IMR-90 (cell line): ENCODE data around the gene REPS2. TPM values are rescaled to one million over a fixed set of nuclear protein-coding genes. Genes with fewer than 3 reads are reported as not detected.

Experiments
- ATAC-seq: fragments of 200-7000 bp; cut with Tn5 transposase; 2 replicates; pipeline ENCODE4 v1.9.1; 2020; ENCODE audit warnings: low read depth, mild to moderate bottlenecking, moderate library complexity
- BruUV-seq: library from RNA; stranded (reverse); fragments of 400-500 nt; replicated peaks from 2 replicates; lab custom pipeline; 2021; lab: Mats Ljungman, UMichigan
- CTCF ChIA-PET: fragments of 300-600 bp; formaldehyde crosslinking; extraction: SDS; loops from one replicate; lab custom pipeline; 2021; ENCODE audit warnings: antibody characterized with exemption; lab: Yijun Ruan, JAX
- POLR2A ChIA-PET: fragments of 300-600 bp; sonication (Branson Sonifier 250); formaldehyde crosslinking; loops from one replicate; lab custom pipeline; 2022; ENCODE audit warnings: antibody characterized with exemption; ENCODE audit not compliant: unreplicated experiment; lab: Charles Lee
- DNase-seq: peaks from one replicate; pipeline ENCODE4 v3.0.0; 2013
- H2AFZ ChIP-seq: replicated peaks from 2 replicates; pipeline ENCODE3; 2013; ENCODE audit warnings: low read length, mild to moderate bottlenecking; ENCODE audit not compliant: poor library complexity
- H2AK5ac ChIP-seq: 2 replicates; pipeline ENCODE4 v1.6.1; 2013; ENCODE audit warnings: low read depth, low read length, inconsistent platforms
- H2AK9ac ChIP-seq: replicated peaks from 2 replicates; pipeline ENCODE3; 2013; ENCODE audit warnings: mild to moderate bottlenecking, low read depth, low read length, moderate library complexity; ENCODE audit not compliant: poor library complexity
- H2BK120ac ChIP-seq: 2 replicates; pipeline ENCODE4 v1.6.1; 2013; ENCODE audit warnings: low read depth, low read length, inconsistent platforms
- H2BK15ac ChIP-seq: 3 replicates; pipeline ENCODE4 v1.6.1; 2013; ENCODE audit warnings: low read depth, low read length, inconsistent platforms
- H2BK20ac ChIP-seq: 2 replicates; pipeline ENCODE4 v1.6.1; 2013; ENCODE audit warnings: low read depth, mild to moderate bottlenecking, inconsistent platforms, low read length, moderate library complexity
- H2BK5ac ChIP-seq: 2 replicates; pipeline ENCODE4 v1.6.1; 2013; ENCODE audit warnings: mild to moderate bottlenecking, low read depth, low read length, inconsistent platforms; ENCODE audit not compliant: poor library complexity, severe bottlenecking
- H3K14ac ChIP-seq: replicated peaks from 2 replicates; pipeline ENCODE4 v1.6.1; 2013; ENCODE audit warnings: low read depth, low read length, inconsistent platforms
- H3K18ac ChIP-seq: 2 replicates; pipeline ENCODE4 v1.6.1; 2013; ENCODE audit warnings: low read depth, low read length, control low read depth
- H3K23ac ChIP-seq: 2 replicates; pipeline ENCODE4 v1.6.1; 2013; ENCODE audit warnings: low read depth, low read length, inconsistent platforms
- H3K27ac ChIP-seq: 2 replicates; pipeline ENCODE4 v1.5.1; 2013; ENCODE audit warnings: mild to moderate bottlenecking, control low read depth, low read length; ENCODE audit not compliant: insufficient read depth
- H3K27me3 ChIP-seq: 2 replicates; pipeline ENCODE4 v1.6.1; 2013; ENCODE audit warnings: low read length; ENCODE audit not compliant: control insufficient read depth, insufficient read depth
- H3K36me3 ChIP-seq: 2 replicates; pipeline ENCODE4 v1.6.1; 2013; ENCODE audit warnings: low read length, mixed read lengths; ENCODE audit not compliant: control insufficient read depth, insufficient read depth
- H3K4ac ChIP-seq: 2 replicates; pipeline ENCODE4 v1.6.1; 2013; ENCODE audit warnings: low read depth, low read length, inconsistent platforms
- H3K4me1 ChIP-seq: 2 replicates; pipeline ENCODE4 v1.6.1; 2013; ENCODE audit warnings: low read length, mixed read lengths; ENCODE audit not compliant: control insufficient read depth, insufficient read depth
- H3K4me2 ChIP-seq: 2 replicates; pipeline ENCODE4 v1.6.1; 2013; ENCODE audit warnings: low read depth, mild to moderate bottlenecking, control low read depth, low read length, moderate library complexity
- H3K4me3 ChIP-seq: 2 replicates; pipeline ENCODE4 v1.5.1; 2013; ENCODE audit warnings: low read depth, mild to moderate bottlenecking, control low read depth, low read length, moderate library complexity; ENCODE audit not compliant: insufficient read depth
- H3K56ac ChIP-seq: 2 replicates; pipeline ENCODE4 v1.6.1; 2013; ENCODE audit warnings: low read length, inconsistent platforms; ENCODE audit not compliant: insufficient read depth; ENCODE audit errors: extremely low read depth
- H3K79me1 ChIP-seq, 2 experiments: 2 replicates each; pipeline ENCODE4 v1.6.1; 2013; ENCODE audit warnings: low read length in 2 of 2, inconsistent platforms in 1 of 2, low read depth in 1 of 2
- H3K9ac ChIP-seq: 2 replicates; pipeline ENCODE4 v1.6.1; 2013; ENCODE audit warnings: low read depth, low read length, control low read depth
- H3K9me1 ChIP-seq: 2 replicates; pipeline ENCODE4 v1.6.1; 2013; ENCODE audit warnings: low read length, inconsistent platforms; ENCODE audit not compliant: insufficient read depth
- H3K9me3 ChIP-seq: 2 replicates; pipeline ENCODE4 v1.6.1; 2013; ENCODE audit warnings: low read length; ENCODE audit not compliant: control insufficient read depth, insufficient read depth
- H4K20me1 ChIP-seq: 2 replicates; pipeline ENCODE4 v1.6.1; 2013; ENCODE audit warnings: low read length, inconsistent platforms; ENCODE audit not compliant: insufficient read depth
- H4K5ac ChIP-seq: 2 replicates; pipeline ENCODE4 v1.6.1; 2013; ENCODE audit warnings: mild to moderate bottlenecking, low read depth, low read length, control low read depth
- H4K8ac ChIP-seq, 2 experiments: 2 replicates each; pipeline ENCODE4 v1.6.1; 2013; ENCODE audit warnings: low read depth in 2 of 2, low read length in 2 of 2, control low read depth in 1 of 2, inconsistent platforms in 1 of 2
- H4K91ac ChIP-seq: 2 replicates; pipeline ENCODE4 v1.6.1; 2013; ENCODE audit warnings: low read depth, low read length, inconsistent platforms; ENCODE audit not compliant: insufficient read depth
- BHLHE40 ChIP-seq: fragments of 150-350 bp; IDR thresholded peaks from 2 replicates; pipeline ENCODE4 v1.6.1; 2016; ENCODE audit warnings: mild to moderate bottlenecking, low read depth, low read length
- CEBPB ChIP-seq: IDR thresholded peaks from 2 replicates; pipeline ENCODE4 v1.6.1; 2012; ENCODE audit warnings: low read depth, low read length, improper control_type of control experiment
- CHD1 ChIP-seq: IDR thresholded peaks from 2 replicates; pipeline ENCODE4 v1.6.1; 2012; ENCODE audit warnings: low read depth, low read length, improper control_type of control experiment
- CTCF ChIP-seq: conservative IDR thresholded peaks from 2 replicates; pipeline ENCODE4 v1.5.1; 2012; ENCODE audit warnings: mild to moderate bottlenecking, low read depth, low read length, improper control_type of control experiment
- MAFK ChIP-seq: IDR thresholded peaks from 2 replicates; pipeline ENCODE4 v1.6.1; 2012; ENCODE audit warnings: low read depth, low read length, improper control_type of control experiment
- MAZ ChIP-seq: IDR thresholded peaks from 2 replicates; pipeline ENCODE4 v1.6.1; 2012; ENCODE audit warnings: low read depth, mild to moderate bottlenecking, low read length, improper control_type of control experiment, moderate library complexity, borderline replicate concordance
- MXI1 ChIP-seq: IDR thresholded peaks from 2 replicates; pipeline ENCODE4 v1.6.1; 2012; ENCODE audit warnings: low read depth, mild to moderate bottlenecking, low read length, moderate library complexity, borderline replicate concordance
- NFE2L2 ChIP-seq: fragments of 150-350 bp; IDR thresholded peaks from 2 replicates; pipeline ENCODE4 v1.6.1; 2016; ENCODE audit warnings: low read depth, mild to moderate bottlenecking, low read length
- POLR2A ChIP-seq: IDR thresholded peaks from 2 replicates; pipeline ENCODE4 v1.6.1; 2012; ENCODE audit warnings: mild to moderate bottlenecking, low read depth, low read length
- RFX5 ChIP-seq: IDR thresholded peaks from 2 replicates; pipeline ENCODE4 v1.8.0; 2012; ENCODE audit warnings: low read depth, mild to moderate bottlenecking, low read length, moderate library complexity
- USF2 ChIP-seq: fragments of 150-350 bp; IDR thresholded peaks from 2 replicates; pipeline ENCODE4 v1.6.1; 2017; ENCODE audit warnings: mild to moderate bottlenecking, antibody characterized with exemption, low read length, low read depth
- WGBS, 2 experiments: methylation state at CpG; one replicate each; pipeline versions ENCODE4 v1.1.5 to v1.1.7; 2013; ENCODE audit warnings: missing lambda C conversion rate in 2 of 2; ENCODE audit not compliant: insufficient read length in 1 of 2; ENCODE audit errors: extremely low coverage in 2 of 2; 5-methylcytosine and 5-hydroxymethylcytosine counted together
- dilution Hi-C: fragments of 300-500 bp; cut with HindIII; formaldehyde crosslinking; loops from one replicate; pipeline ENCODE4 v1.14.3; 2018; ENCODE audit warnings: low sequenced_read_pairs; ENCODE audit not compliant: unreplicated experiment
- in situ Hi-C: fragments of 300-500 bp; cut with MboI; formaldehyde crosslinking; loops from 3 replicates; pipeline ENCODE4 v1.14.3; 2019; ENCODE audit warnings: low sequenced_read_pairs, inconsistent platforms, mixed read lengths
- intact Hi-C: fragments of 100-400 bp; cut with micrococcal nuclease; formaldehyde crosslinking; loops from 2 replicates; pipeline ENCODE4 v1.10.0; 2022
- polyA plus RNA-seq, 3 experiments: library from polyadenylated mRNA; depleted of rRNA; stranded (reverse); fragments of >200 nt; gene quantifications; 2 replicates each; pipeline ENCODE4 v1.2.3, GENCODE V29; 2012; ENCODE audit warnings: low replicate concordance in 1 of 3
- total RNA-seq: library from RNA; depleted of rRNA; stranded (reverse); fragments of >200 nt; gene quantifications from 2 replicates; pipeline ENCODE4 v1.2.3, GENCODE V29; 2012

Gene REPS2
- total and polyA plus RNA-seq, 2 of the 4 experiments (the other 2 are of a cell fraction) = 0.02 to 0.18 TPM

GRCh38 chrX:17047224-17047623 lies 100.8 kb downstream of the REPS2 start:
- Histone ChIP-seq H3K4me2 (no peak overlapping the region), H4K8ac (no peak overlapping the region), H2BK5ac (no peak overlapping the region), H3K27ac (no peak overlapping the region), H2BK20ac (no peak overlapping the region), H3K4me1 (no peaks in the 10 kb centered on the region), H3K36me3 (no peaks in the 10 kb centered on the region), H3K79me1 (no peaks in the 10 kb centered on the region), H2AK9ac (no peak overlapping the region), H2AFZ (no peak overlapping the region), H4K91ac (no peak overlapping the region), H3K23ac (no peak overlapping the region), H4K20me1 (no peaks in the 10 kb centered on the region), H3K18ac (no peak overlapping the region), H3K4ac (no peak overlapping the region), H2BK15ac (no peak overlapping the region), H3K14ac (no peak overlapping the region), H3K9ac (no peak overlapping the region), H4K5ac (no peak overlapping the region), H3K9me3 (no peaks in the 10 kb centered on the region), H3K56ac (no peak overlapping the region), H3K9me1 (no peaks in the 10 kb centered on the region), H2BK120ac (no peak overlapping the region), H3K4me3 (no peak overlapping the region), H2AK5ac (no peak overlapping the region), H3K27me3 (peaks cover 3% of the 10 kb centered on the region)
- intact Hi-C loops (no loop called here), dilution Hi-C loops (no loop called here), in situ Hi-C loops (no loop called here)
- DNase-seq (no peak), ATAC-seq (no peak)
- no CpG with 5 or more reads among the region's 7 CpGs for WGBS, 2 experiments
- POLR2A ChIA-PET = no interaction called here
- BruUV-seq = no TSS peak
- TF ChIP-seq MAZ (no peak), MAFK (no peak), NFE2L2 (no peak), CEBPB (no peak), CTCF (no peak), CHD1 (no peak), USF2 (no peak), POLR2A (no peak), BHLHE40 (no peak), MXI1 (no peak), RFX5 (no peak)
- CTCF ChIA-PET = interaction anchor here (0.6 to 2.5 kb wide), 20 partner anchors 9 to 242 kb away, joined by 3 to 18 read pairs (median 4); partner anchors contain the start of gene REPS2
